GM19397 (cell line): ENCODE measurements around the gene TNXB.
"Not testable (repeated sequence)": the region's sequence is repeated elsewhere in the genome, so short reads cannot be mapped to it uniquely, and the experiment has no call there.

Experiments
- ATAC-seq: cut with Tn5 transposase; IDR thresholded peaks from one replicate; pipeline ENCODE4 v1.9.1; 2021; ENCODE audit warnings: mild to moderate bottlenecking, moderate library complexity; ENCODE audit not compliant: unreplicated experiment

TNXB gene

GRCh38 chr6:32068867-32069266 lies 40.3 kb downstream of the TNXB start:
- ATAC-seq, result no peak

- ATAC-seq, result not testable (repeated sequence)
Measured at GRCh38 chr6:32068315-32068714, 40.8 kb downstream of the TNXB start.

- not testable (repeated sequence) for ATAC-seq
Measured at GRCh38 chr6:32067521-32067920, 41.6 kb downstream of the TNXB start.

- ATAC-seq, result no peak
Measured at GRCh38 chr6:32064706-32065105, 44.4 kb downstream of the TNXB start.

- ATAC-seq, result no peak
Measured at GRCh38 chr6:32060966-32061655, 48.0 kb downstream of the TNXB start.

GRCh38 chr6:32058511-32058963 lies 50.6 kb downstream of the TNXB start:
- ATAC-seq, result no peak

GRCh38 chr6:32057966-32058365 lies 51.2 kb downstream of the TNXB start:
- ATAC-seq, result no peak

- ATAC-seq, result no peak
Measured at GRCh38 chr6:32056254-32056653, 52.9 kb downstream of the TNXB start.

GRCh38 chr6:32055756-32056155 lies 53.4 kb downstream of the TNXB start:
- not testable (repeated sequence) for ATAC-seq

- ATAC-seq, result not testable (repeated sequence)
Measured at GRCh38 chr6:32053314-32053713, 55.8 kb downstream of the TNXB start.

GRCh38 chr6:32052626-32053025 lies 56.5 kb downstream of the TNXB start:
- not testable (repeated sequence) for ATAC-seq

GRCh38 chr6:32050562-32050961 lies 58.6 kb downstream of the TNXB start:
- ATAC-seq, result no peak

- not testable (repeated sequence) for ATAC-seq
Measured at GRCh38 chr6:32049736-32050135, 59.4 kb downstream of the TNXB start.

GRCh38 chr6:32049149-32049548 lies 60.0 kb downstream of the TNXB start:
- not testable (repeated sequence) for ATAC-seq

GRCh38 chr6:32047855-32048766 lies 61.0 kb downstream of the TNXB start:
- ATAC-seq, result no peak

GRCh38 chr6:32047539-32047854 lies 61.6 kb downstream of the TNXB start:
- ATAC-seq, result no peak

- no peak for ATAC-seq
Measured at GRCh38 chr6:32047084-32047478, 62.1 kb downstream of the TNXB start.

- no peak for ATAC-seq
Measured at GRCh38 chr6:32046450-32047083, 62.6 kb downstream of the TNXB start.

- ATAC-seq, result no peak
Measured at GRCh38 chr6:32045811-32046449, 63.2 kb downstream of the TNXB start.

- not testable (repeated sequence) for ATAC-seq
Measured at GRCh38 chr6:32044916-32045315, 64.2 kb downstream of the TNXB start.
